Measurements from ENCODE around the gene PGAP6.

PGAP6 gene

GRCh38 chr16:324201-324450, 57.7 kb downstream of the PGAP6 start:
- no peak for DNase-seq

GRCh38 chr16:322476-323143, 59.2 kb downstream of the PGAP6 start:
- DNase-seq: no peak

GRCh38 chr16:321532-321931, 60.2 kb downstream of the PGAP6 start:
- DNase-seq: no peak

Data from activated T-cell treated with anti-CD3 and anti-CD28 coated beads, Interleukin-2, amount 50 U/mL, for 1 hour (primary cell).